Stimulated activated CD8-positive, alpha-beta memory T cell treated with anti-CD3 and anti-CD28 coated beads, Interleukin-7, amount 100 ng/mL, for 48 hours (primary cell): Measurements from ENCODE around the gene BRD1.

Experiments used
- DNase-seq, 2 donors: peaks; one replicate each; pipeline ENCODE4 v3.0.0-alpha.2; 2020; ENCODE audit warnings: low read depth in 1 of 2; ENCODE audit errors: extremely low read depth in 1 of 2

Gene BRD1

GRCh38 chr22:49803737-49804375, 23.8 kb downstream of the BRD1 start:
- DNase-seq = no peak

GRCh38 chr22:49803134-49803533, 24.5 kb downstream of the BRD1 start:
- no peak for DNase-seq

- DNase-seq = no peak
Observed at GRCh38 chr22:49801391-49802060, 26.1 kb downstream of the BRD1 start.

GRCh38 chr22:49800408-49801238, 27.1 kb downstream of the BRD1 start:
- no peak for DNase-seq

GRCh38 chr22:49799431-49800075, 28.1 kb downstream of the BRD1 start:
- DNase-seq = no peak

- no peak for DNase-seq
Observed at GRCh38 chr22:49798486-49799151, 29.1 kb downstream of the BRD1 start.

- DNase-seq = no peak
Observed at GRCh38 chr22:49797706-49798105, 30.0 kb downstream of the BRD1 start.

GRCh38 chr22:49796596-49797270, 30.9 kb downstream of the BRD1 start:
- DNase-seq = no peak

GRCh38 chr22:49795521-49795920, 32.2 kb downstream of the BRD1 start:
- DNase-seq = no peak

GRCh38 chr22:49793871-49794270, 33.8 kb downstream of the BRD1 start:
- no peak for DNase-seq

- DNase-seq = no peak
Observed at GRCh38 chr22:49793296-49793695, 34.4 kb downstream of the BRD1 start.

GRCh38 chr22:49792107-49792506, 35.6 kb downstream of the BRD1 start:
- no peak for DNase-seq

GRCh38 chr22:49791682-49792081, 36.0 kb downstream of the BRD1 start:
- no peak for DNase-seq

- no peak for DNase-seq
Observed at GRCh38 chr22:49790912-49791311, 36.8 kb downstream of the BRD1 start.

GRCh38 chr22:49789289-49790141, 38.2 kb downstream of the BRD1 start:
- DNase-seq = no peak

GRCh38 chr22:49788504-49788903, 39.2 kb downstream of the BRD1 start:
- DNase-seq = no peak

- DNase-seq = no peak
Observed at GRCh38 chr22:49787861-49788260, 39.8 kb downstream of the BRD1 start.

GRCh38 chr22:49786976-49787706, 40.5 kb downstream of the BRD1 start:
- no peak for DNase-seq
